AG04450 (cell line): ENCODE results near the gene COPS7A. TPM values are rescaled to one million over a fixed set of nuclear protein-coding genes. Genes with fewer than 3 reads are reported as not detected.

Experiments used
- CTCF ChIA-PET: fragments of 300-600, 350-600 bp; formaldehyde crosslinking; extraction: SDS; loops from one replicate; lab custom pipeline; 2022; ENCODE audit warnings: antibody characterized with exemption, inconsistent platforms; lab: Charles Lee
- POLR2A ChIA-PET: fragments of 350-600 bp; formaldehyde crosslinking; extraction: SDS; loops from one replicate; lab custom pipeline; 2021; ENCODE audit warnings: antibody characterized with exemption, inconsistent platforms; lab: Yijun Ruan, JAX
- DNase-seq: peaks from one replicate; pipeline ENCODE4 v3.0.0-alpha.2; 2011; ENCODE audit warnings: low read depth, low spot score
- H3K27ac ChIP-seq: one replicate; pipeline ENCODE4 v1.5.1; 2012; ENCODE audit warnings: low read depth, low read length, control low read depth
- H3K27me3 ChIP-seq: one replicate; pipeline ENCODE4 v1.6.0; 2012; ENCODE audit warnings: low read length; ENCODE audit not compliant: control insufficient read depth, insufficient read depth
- H3K4me3 ChIP-seq: 2 replicates; pipeline ENCODE4 v1.5.1; 2011; ENCODE audit warnings: mild to moderate bottlenecking, low read depth, low read length, control low read depth
- H3K9me3 ChIP-seq: 2 replicates; pipeline ENCODE4 v1.5.1; 2012; ENCODE audit warnings: low read length; ENCODE audit not compliant: control insufficient read depth, insufficient read depth
- polyA plus RNA-seq: library from polyadenylated mRNA; depleted of rRNA; stranded (reverse); fragments of >200 nt; gene quantifications from 2 replicates; pipeline ENCODE4 v1.2.3, GENCODE V29; 2011
- TF ChIP-seq, protein P1 (sequence below): IDR thresholded peaks from 2 replicates; pipeline ENCODE4 v1.5.1; 2011; ENCODE audit warnings: low read depth, low read length, control low read depth, inconsistent platforms

COPS7A gene
- polyA plus RNA-seq, 1 experiment: 93.2 TPM

DNA sequence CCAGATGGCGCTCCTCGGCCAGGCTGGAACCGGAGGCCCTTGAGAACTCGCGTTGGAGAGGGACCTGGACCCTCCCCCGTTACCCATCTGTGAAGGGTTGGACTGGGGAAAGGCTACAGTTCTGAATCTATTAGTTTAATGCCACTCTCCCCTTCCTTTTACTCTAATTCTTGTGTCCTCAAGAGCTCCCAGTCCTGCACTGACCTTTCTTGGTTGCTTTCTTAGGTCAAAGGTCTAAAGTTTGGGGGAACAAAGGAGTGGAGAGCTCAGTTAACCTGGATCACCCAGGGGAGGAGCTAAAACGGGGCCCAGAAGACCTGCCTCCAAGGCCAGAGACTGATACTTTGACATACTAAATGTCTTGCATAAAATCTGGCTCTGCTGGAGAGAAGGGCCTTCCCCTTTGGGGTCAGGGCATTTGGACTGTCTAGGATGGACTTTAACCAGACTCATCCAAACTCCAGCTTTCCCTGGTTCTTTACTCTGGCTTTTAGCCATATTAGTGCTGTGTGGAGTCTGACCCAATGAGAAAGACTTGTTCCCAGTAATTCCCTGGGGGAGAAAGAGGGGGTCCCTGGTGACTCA, 30.0 kb downstream of the COPS7A start:
- ChIA-PET CTCF (interaction anchor here (0.6 to 5.7 kb wide), 34 partner anchors 9 to 200 kb away, joined by 3 to 165 read pairs (median 8); partner anchors contain the start of genes CD4, CDCA3, COPS7A and GNB3), POLR2A (interaction anchor here (1.1 to 4.2 kb wide), 17 partner anchors 10 to 220 kb away, joined by 3 to 89 read pairs (median 8); partner anchors contain the start of genes CD4, CDCA3, COPS7A and GAPDH)
- TF ChIP-seq, protein P1, sequence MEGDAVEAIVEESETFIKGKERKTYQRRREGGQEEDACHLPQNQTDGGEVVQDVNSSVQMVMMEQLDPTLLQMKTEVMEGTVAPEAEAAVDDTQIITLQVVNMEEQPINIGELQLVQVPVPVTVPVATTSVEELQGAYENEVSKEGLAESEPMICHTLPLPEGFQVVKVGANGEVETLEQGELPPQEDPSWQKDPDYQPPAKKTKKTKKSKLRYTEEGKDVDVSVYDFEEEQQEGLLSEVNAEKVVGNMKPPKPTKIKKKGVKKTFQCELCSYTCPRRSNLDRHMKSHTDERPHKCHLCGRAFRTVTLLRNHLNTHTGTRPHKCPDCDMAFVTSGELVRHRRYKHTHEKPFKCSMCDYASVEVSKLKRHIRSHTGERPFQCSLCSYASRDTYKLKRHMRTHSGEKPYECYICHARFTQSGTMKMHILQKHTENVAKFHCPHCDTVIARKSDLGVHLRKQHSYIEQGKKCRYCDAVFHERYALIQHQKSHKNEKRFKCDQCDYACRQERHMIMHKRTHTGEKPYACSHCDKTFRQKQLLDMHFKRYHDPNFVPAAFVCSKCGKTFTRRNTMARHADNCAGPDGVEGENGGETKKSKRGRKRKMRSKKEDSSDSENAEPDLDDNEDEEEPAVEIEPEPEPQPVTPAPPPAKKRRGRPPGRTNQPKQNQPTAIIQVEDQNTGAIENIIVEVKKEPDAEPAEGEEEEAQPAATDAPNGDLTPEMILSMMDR: peak; percentile 97
- H3K9me3 ChIP-seq: no peaks in the 10 kb centered on the region; the same call in 1 of the 2 replicates
- H3K4me3 ChIP-seq: no peak overlapping the region
- H3K27ac ChIP-seq: no peak overlapping the region
- no peaks in the 10 kb centered on the region for H3K27me3 ChIP-seq
- DNase-seq: no peak

DNA sequence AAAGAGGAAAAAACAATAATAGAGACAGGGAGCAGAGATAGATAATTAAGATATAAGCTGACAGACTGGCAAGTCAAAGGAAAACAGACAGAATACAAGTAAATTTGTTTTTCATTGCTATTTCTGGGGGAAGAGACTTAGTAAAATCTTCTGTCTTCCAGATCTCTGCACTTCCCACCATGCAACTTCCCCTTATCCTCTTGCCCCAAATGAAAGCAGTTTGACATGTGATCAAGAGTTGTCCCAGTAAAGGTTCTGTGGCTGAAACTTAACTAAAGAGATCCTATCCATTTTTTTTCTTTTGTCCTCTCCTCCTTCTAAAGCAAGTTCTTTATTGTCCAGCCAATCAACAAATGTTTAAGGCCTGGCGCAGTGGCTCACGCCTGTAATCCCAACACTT, 30.6 kb downstream of the COPS7A start:
- H3K9me3 ChIP-seq: no peaks in the 10 kb centered on the region; the same call in 1 of the 2 replicates
- H3K27ac ChIP-seq: no peak overlapping the region
- CTCF ChIA-PET: interaction anchor here (0.6 to 5.7 kb wide), 28 partner anchors 8 to 185 kb away, joined by 3 to 165 read pairs (median 12); partner anchors contain the start of genes CD4, CDCA3, COPS7A and GNB3
- no peaks in the 10 kb centered on the region for H3K27me3 ChIP-seq
- no peak overlapping the region for H3K4me3 ChIP-seq
- TF ChIP-seq, protein P1: no peak
- POLR2A ChIA-PET: interaction anchor here (1.2 to 4.2 kb wide), 11 partner anchors 9 to 118 kb away, joined by 3 to 89 read pairs (median 11); partner anchors contain the start of genes COPS7A, P3H3, PTMS and SPSB2
- no peak for DNase-seq

DNA sequence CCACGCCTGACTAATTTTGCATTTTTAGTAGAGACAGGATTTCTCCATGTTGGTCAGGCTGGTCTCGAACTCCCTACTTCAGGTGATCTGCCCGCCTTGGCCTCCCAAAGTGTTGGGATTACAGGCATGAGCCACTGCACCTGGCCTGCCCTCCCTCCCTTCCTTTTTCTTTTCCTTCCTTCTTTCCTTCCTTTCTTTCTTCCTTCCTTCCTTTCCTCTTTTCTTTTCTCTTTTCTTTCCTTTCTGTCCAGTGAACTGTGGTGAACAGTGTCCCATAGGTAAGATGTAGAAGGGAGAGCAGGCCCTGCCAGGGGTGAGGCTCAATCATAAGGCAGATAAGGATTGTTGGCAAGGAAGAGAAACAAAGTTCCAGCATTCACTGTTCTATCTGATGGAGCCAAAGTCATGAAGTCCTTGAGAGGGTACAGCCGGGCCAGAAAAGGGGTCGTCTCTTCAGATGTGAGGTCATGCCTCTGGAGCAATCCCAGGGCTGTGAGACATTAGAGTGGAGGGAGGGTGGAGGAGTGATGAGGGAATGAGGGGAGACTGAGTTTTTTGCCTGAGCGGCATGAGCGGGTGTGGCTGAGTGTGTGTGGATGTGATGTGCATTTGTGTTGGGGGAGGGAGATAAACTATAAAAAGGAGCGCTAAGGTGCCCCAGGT, 33.3 kb downstream of the COPS7A start:
- TF ChIP-seq, protein P1: no peak
- Histone ChIP-seq H3K27me3 (no peaks in the 10 kb centered on the region), H3K9me3 (no peaks in the 10 kb centered on the region; the same call in 1 of the 2 replicates), H3K27ac (no peak overlapping the region), H3K4me3 (no peak overlapping the region)
- POLR2A ChIA-PET: no interaction called here
- no peak for DNase-seq
- CTCF ChIA-PET: interaction anchor here (0.7 to 1.8 kb wide), 2 partner anchors 9 to 21 kb away, joined by 5 to 9 read pairs; partner anchors contain the start of gene PTMS

DNA sequence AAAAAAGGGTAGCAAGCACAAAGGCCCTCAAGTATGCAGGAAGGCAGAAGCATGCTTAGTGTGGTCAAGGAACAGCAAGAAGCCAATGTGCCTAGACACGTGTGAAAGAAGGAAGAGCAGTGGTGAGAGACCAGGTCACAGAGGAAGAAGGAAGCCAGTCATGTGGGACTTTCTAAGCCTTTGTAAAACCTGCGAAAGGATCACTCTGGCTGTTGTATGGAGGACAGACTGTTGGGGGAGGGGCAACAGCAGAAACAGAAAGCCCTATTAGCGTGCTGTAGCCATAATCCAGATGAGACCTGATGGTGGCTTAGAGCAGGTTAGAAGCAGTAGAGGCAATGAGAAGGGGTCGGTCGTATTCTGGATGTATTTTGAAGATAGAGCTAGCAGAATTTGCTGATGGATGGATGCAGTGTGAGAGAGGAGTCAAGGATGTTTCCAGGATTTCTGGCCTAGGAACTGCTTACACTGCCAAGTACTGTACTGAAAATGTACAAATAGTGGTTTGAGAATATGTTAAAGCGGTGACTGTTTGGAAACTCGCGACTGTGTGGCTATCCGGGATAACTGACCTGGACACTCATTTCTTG, 34.8 kb downstream of the COPS7A start:
- POLR2A ChIA-PET: no interaction called here
- CTCF ChIA-PET: interaction anchor here (0.6 to 1.8 kb wide), 4 partner anchors 8 to 351 kb away, joined by 3 to 9 read pairs (median 4); partner anchors contain the start of gene PTMS
- DNase-seq: no peak

More for the DNA sequence above, 34.8 kb downstream of the COPS7A start:
- no peaks in the 10 kb centered on the region for H3K9me3 ChIP-seq
- H3K27me3 ChIP-seq: no peaks in the 10 kb centered on the region
- no peak overlapping the region for H3K27ac ChIP-seq
- H3K4me3 ChIP-seq: no peak overlapping the region
- TF ChIP-seq, protein P1: no peak
